ENCODE data around the gene CNNM3. TPM values are rescaled to one million over a fixed set of nuclear protein-coding genes. Genes with fewer than 3 reads are reported as not detected.
"Not testable (repeated sequence)": the region's sequence is repeated elsewhere in the genome, so short reads cannot be mapped to it uniquely, and the experiment has no call there.

Gene CNNM3
- 13.5 TPM for total RNA-seq
- long read RNA-seq, partial matches to known transcripts, result 0 of 19 reads
- long read RNA-seq, other reads (novel, unspliced or antisense), result 16 of 19 reads

- ATAC-seq (ENCODE audit: poor library complexity), result peak; percentile 94
- intact Hi-C loops (cut with DNase I), result no loop called here
- peak; percentile 99 for DNase-seq
These were observed at the start of gene CNNM3 for GRCh38 chr2:96816127-96816835. Gene CNNM3 (plus strand): TSS chr2:96816268. CDS start chr2:96816278, 10 bp downstream.

GRCh38 chr2:96767135-96767871 lies 48.8 kb upstream of the CNNM3 start:
- ATAC-seq (ENCODE audit: poor library complexity), result no peak
- intact Hi-C loops (cut with DNase I), result no loop called here
- DNase-seq, result no peak

DNA sequence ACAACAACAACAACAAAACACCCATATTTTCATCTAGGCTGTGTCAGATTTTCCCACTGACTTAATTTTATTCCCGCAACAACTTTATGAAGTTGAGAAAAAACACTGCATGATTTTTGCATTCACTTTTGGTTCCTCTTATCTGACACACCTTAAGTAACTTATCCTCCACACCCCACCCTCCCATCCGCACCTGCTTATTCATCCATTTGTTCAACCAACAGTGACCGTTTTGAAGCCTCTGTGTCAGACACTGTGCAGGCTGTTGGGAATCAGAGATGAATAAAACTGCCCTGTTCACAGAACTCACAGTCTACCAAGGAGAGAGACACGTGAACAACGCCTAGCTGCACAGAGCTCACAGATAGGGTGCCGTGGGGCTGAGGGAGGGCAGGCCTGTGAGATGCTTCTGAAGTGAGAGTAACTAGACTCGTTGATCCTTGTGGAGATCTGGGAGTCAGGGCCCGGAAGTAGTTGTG lies 47.9 kb upstream of the CNNM3 start:
- ATAC-seq (ENCODE audit: poor library complexity), result no peak
- DNase-seq, result no peak
- intact Hi-C loops (cut with DNase I), result no loop called here

DNA sequence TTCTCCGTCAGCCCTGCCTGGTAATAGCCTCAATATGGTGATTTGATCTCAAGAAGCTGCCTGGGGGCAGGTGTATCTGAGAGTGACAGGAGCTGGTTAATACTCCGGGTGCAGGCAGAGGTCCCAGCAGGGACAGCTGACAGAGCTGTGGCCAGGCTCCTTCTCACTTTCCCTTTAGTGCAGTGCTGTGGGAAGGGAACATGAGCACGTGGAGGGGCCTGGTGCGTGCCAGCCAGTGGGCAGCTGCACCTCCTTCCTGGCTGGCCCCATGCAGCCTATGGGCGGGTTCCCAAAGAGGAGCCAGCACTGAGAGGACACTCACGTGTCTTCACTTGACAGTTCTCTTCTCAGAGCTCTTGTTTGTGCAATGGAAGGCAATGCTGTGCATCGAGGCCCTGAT lies 46.3 kb upstream of the CNNM3 start:
- intact Hi-C loops (cut with DNase I), result no loop called here
- peak; percentile 86 for DNase-seq
- ATAC-seq (ENCODE audit: poor library complexity), result peak; percentile 96

GRCh38 chr2:96770442-96771202 lies 45.4 kb upstream of the CNNM3 start:
- DNase-seq (no peak), ATAC-seq (ENCODE audit: poor library complexity) (no peak)
- intact Hi-C loops (cut with DNase I), result no loop called here

GRCh38 chr2:96771796-96772618 lies 44.1 kb upstream of the CNNM3 start:
- DNase-seq (no peak), ATAC-seq (ENCODE audit: poor library complexity) (no peak)
- intact Hi-C loops (cut with DNase I), result no loop called here

DNA sequence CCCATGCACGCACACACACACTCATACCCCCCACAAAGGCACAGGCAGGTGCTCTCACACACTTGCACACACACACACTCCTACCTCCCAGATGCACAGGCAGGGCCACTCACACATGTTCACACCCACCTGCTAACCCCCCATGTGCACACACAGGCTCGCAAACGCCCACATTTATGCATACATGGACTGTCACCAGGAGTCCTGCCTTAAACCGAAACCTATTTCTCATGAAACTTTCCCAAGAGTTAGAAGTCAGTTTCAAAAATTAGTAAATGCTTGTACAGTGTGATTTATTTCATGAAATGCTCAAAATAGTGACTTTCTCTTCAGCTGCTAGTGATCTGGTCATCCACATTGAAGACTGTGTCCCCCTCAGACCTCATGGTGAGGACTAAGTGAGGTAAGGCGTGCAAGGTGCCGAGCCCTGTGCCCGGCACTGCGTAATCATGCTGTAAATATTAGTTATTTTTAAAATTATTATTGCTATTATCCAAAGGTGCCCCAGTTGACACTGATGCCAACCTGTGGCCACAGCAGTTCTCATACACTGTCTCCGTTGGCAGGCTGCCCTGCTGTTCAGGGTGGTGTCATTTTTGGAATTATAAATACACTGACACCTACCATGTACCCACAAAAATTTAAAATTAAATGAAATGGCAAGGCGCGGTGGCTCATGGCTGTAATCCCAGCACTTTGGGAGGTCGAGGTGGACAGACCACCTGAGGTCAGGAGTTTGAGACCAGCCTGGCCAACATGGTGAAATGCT lies 43.0 kb upstream of the CNNM3 start:
- no peak for DNase-seq
- no peak for ATAC-seq (ENCODE audit: poor library complexity)
- intact Hi-C loops (cut with DNase I), result no loop called here

DNA sequence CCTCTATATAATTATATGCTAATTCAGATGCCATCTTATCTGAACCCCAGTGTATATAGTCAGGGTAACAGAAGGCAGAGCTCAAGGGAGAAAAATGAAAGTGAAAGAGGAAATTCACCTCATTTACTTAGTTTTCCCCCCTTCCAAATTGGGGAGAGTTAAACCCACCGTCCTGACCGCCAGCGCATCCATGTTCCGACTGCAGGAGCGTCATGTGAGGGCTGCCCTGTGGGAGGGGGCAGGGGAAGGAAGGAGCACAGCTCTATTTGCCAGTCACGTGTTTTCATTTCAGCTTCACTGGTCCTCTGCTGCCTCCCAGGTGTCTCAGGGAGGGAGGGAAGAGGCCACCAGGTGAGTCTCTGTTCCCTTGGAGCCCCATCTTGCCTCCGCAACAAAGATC lies 42.1 kb upstream of the CNNM3 start:
- intact Hi-C loops (cut with DNase I), result no loop called here
- ATAC-seq (ENCODE audit: poor library complexity) (no peak), DNase-seq (no peak)

DNA sequence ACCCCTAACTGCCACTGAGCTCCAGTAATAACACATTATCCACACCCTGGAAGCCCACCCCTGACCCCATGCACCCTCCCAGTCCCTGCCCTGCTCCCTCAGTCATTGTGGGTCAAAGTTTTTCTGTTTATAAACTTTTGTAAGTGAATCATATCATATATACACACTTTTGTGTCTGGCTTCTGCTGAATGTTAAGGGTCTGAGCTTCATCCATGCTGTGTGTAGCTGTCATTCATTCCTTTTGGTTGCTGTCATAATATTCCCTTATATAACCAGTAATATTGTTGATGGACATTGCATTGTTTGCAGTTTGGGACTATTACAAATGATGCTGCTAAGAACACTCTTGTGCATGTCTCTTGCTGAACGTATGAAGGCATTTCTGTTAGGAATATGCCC lies 40.9 kb upstream of the CNNM3 start:
- DNase-seq (no peak), ATAC-seq (ENCODE audit: poor library complexity) (no peak)
- intact Hi-C loops (cut with DNase I), result no loop called here

DNA sequence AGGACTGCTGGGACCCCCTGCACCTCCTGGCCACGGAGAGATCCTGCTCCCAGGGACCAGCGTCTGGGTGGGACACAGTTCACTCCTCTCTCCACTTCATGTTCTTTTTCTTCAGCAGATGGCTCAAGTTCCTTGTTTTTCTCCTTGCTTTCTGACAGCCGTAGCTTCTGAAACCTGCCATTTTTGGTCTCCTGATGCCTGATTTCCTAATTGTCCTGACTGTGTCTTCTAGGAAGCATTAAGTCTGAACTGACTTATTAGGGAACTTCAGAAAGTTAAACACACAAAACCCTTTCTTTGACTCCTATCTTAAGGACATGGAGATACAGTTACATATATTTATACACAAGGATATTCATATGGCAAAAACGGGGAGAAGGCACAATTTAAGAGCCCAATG lies 32.7 kb upstream of the CNNM3 start:
- no peak for ATAC-seq (ENCODE audit: poor library complexity)
- DNase-seq, result no peak
- intact Hi-C loops (cut with DNase I), result no loop called here

GRCh38 chr2:96787411-96787810 lies 28.7 kb upstream of the CNNM3 start:
- DNase-seq, result no peak
- ATAC-seq (ENCODE audit: poor library complexity), result no peak
- intact Hi-C loops (cut with DNase I), result no loop called here

GRCh38 chr2:96788442-96789244 lies 27.4 kb upstream of the CNNM3 start:
- intact Hi-C loops (cut with DNase I), result no loop called here
- DNase-seq (peak; percentile 78), ATAC-seq (ENCODE audit: poor library complexity) (peak; percentile 89)

- no peak for DNase-seq
- intact Hi-C loops (cut with DNase I), result no loop called here
- ATAC-seq (ENCODE audit: poor library complexity), result peak; percentile 25
These were observed 26.8 kb upstream of the CNNM3 start for GRCh38 chr2:96789245-96789617.

DNA sequence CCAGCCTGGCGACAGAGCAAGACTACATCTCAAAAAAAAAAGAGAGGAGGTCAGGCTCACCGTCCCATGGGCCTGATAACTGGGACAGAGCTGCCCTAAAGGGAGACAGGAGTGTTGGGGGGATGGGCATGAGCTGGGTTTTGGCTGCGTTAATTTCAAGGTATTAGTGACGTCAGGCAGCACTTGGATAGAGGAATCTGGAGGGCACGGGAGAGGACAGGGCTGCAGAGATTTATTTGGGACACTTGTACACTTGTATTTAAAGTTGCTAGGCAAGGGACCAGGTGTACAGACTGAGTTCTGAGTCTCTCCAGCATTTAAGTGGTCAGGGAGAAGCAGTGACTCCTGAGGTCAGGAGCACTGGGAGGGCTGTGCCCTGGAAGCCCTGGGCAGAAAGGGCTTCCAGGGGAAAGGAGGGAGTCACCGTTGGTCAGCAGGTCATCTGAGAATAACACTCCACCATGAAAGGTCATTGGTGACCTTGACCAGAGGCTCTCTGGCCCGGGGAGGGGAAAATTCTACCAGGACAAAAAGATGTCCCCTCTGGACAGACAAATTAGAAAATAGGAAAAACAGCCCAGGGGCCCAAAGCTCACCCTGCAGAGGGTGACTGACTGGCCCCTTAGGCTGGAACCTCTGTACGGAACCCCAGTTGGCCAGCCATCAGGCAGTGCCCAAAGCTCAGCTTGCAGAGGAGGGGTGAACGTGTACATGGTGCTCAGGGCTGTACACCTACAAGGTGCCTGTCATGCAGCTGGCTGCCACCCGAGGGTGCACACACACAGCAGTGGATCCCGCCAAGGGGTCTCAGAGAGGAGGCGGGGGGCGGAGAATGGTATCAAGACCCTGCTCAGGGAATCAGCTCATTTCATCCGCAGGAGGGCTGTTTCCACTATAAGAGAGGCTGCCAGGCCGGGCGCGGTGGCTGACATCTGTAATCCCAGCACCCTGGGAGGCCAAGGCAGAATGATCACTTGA lies 23.0 kb upstream of the CNNM3 start:
- peak; percentile 70 for ATAC-seq (ENCODE audit: poor library complexity)
- DNase-seq, result no peak
- intact Hi-C loops (cut with DNase I), result no loop called here

- ATAC-seq (ENCODE audit: poor library complexity), result no peak
- intact Hi-C loops (cut with DNase I), result loop anchor here (5.0 kb wide), 1 partner anchor 33 kb away; the partner anchor contains the start of gene CNNM4
- no peak for DNase-seq
These were observed 21.0 kb upstream of the CNNM3 start for GRCh38 chr2:96795076-96795475.

GRCh38 chr2:96796497-96796896 lies 19.6 kb upstream of the CNNM3 start:
- not testable (repeated sequence) for DNase-seq; ATAC-seq (ENCODE audit: poor library complexity)
- intact Hi-C loops (cut with DNase I), result loop anchor here (5.0 kb wide), 1 partner anchor 34 kb away; the partner anchor contains the start of gene CNNM4
